ENCODE data around the gene PPP4R2. TPM values are rescaled to one million over a fixed set of nuclear protein-coding genes. Genes with fewer than 3 reads are reported as not detected.

PPP4R2 gene
- polyA plus RNA-seq, 1 experiment, result 48.7 TPM

DNA sequence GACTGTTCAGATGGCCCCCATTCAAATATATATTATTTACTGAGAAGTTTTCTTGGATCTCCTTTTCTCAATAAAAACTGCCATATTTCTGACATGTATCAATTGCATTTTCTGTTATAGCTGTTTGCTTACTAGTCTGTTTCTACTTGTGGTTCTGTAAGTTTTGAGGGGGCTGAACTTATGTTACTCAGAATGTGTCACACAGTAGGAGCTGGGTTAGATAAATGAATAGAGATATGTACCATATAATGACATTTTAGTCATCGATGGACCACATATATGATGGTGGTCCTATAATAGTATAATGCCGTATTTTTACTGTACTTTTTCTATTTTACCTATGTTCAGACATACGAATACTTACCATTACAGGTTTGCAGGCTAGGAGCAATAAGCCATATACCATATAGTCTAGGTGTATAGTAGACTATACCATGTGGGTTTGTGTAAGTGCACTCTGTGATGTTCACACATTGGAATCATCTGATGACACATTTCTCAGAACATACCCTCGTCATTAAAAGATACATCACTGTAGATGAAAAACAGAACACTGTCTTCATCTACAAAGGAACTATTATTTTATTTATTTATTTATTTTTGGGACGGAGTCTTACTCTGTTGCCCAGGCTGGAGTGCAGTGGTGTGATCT, 22.3 kb downstream of the PPP4R2 start:
- Histone ChIP-seq H3K9me3 (ENCODE audit: control insufficient read depth, insufficient read depth, low read length) (no peaks in the 10 kb centered on the region), H3K27ac (ENCODE audit: low read depth, low read length) (no peak overlapping the region), H3K4me3 (ENCODE audit: low read depth, low read length) (no peak overlapping the region), H3K27me3 (ENCODE audit: control insufficient read depth, insufficient read depth, low read length) (no peaks in the 10 kb centered on the region)
- no peak for DNase-seq (ENCODE audit: low read depth, low spot score)
- ChIA-PET POLR2A (no interaction called here), CTCF (interaction anchor here (1.0 kb wide), 1 partner anchor 197 kb away, joined by 3 read pairs; no protein-coding TSS in a partner anchor)
- TF ChIP-seq, protein P1, sequence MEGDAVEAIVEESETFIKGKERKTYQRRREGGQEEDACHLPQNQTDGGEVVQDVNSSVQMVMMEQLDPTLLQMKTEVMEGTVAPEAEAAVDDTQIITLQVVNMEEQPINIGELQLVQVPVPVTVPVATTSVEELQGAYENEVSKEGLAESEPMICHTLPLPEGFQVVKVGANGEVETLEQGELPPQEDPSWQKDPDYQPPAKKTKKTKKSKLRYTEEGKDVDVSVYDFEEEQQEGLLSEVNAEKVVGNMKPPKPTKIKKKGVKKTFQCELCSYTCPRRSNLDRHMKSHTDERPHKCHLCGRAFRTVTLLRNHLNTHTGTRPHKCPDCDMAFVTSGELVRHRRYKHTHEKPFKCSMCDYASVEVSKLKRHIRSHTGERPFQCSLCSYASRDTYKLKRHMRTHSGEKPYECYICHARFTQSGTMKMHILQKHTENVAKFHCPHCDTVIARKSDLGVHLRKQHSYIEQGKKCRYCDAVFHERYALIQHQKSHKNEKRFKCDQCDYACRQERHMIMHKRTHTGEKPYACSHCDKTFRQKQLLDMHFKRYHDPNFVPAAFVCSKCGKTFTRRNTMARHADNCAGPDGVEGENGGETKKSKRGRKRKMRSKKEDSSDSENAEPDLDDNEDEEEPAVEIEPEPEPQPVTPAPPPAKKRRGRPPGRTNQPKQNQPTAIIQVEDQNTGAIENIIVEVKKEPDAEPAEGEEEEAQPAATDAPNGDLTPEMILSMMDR (IDR thresholded peaks at IDR 0.05; ENCODE audit: low read depth, low read length), result no peak

DNA sequence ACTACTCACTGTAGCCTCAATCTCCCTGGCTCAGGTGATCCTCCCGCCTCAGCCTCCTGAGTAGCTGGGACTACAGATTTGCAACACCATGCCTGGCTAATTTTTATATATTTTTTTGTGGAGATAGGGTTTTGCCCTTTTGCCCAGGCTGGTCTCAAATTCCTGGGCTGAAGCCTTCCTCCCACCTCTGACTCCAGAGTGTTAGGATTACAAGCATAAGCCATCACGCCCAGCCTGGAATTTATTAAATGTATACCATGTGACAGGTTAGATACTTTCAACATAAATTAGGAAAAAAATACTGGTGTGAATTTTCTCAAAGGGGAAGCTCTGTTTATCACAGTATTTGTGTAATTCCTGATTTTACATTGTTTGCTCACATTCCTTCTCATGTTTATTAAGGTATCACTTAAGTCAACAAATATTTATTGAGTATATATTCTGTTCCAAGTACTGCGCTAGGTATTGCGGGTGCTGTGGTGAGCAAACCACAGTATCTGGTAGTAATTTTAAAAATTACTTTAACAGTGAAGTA, 24.8 kb downstream of the PPP4R2 start:
- Histone ChIP-seq H3K4me3 (ENCODE audit: low read depth, low read length) (no peak overlapping the region), H3K27ac (ENCODE audit: low read depth, low read length) (no peak overlapping the region), H3K9me3 (ENCODE audit: control insufficient read depth, insufficient read depth, low read length) (no peaks in the 10 kb centered on the region), H3K27me3 (ENCODE audit: control insufficient read depth, insufficient read depth, low read length) (no peaks in the 10 kb centered on the region)
- TF ChIP-seq, protein P1 (IDR thresholded peaks at IDR 0.05; ENCODE audit: low read depth, low read length), result no peak
- ChIA-PET CTCF (no interaction called here), POLR2A (interaction anchor here (0.6 kb wide), 1 partner anchor 110 kb away, joined by 5 read pairs; no protein-coding TSS in a partner anchor)
- no peak for DNase-seq (ENCODE audit: low read depth, low spot score)

DNA sequence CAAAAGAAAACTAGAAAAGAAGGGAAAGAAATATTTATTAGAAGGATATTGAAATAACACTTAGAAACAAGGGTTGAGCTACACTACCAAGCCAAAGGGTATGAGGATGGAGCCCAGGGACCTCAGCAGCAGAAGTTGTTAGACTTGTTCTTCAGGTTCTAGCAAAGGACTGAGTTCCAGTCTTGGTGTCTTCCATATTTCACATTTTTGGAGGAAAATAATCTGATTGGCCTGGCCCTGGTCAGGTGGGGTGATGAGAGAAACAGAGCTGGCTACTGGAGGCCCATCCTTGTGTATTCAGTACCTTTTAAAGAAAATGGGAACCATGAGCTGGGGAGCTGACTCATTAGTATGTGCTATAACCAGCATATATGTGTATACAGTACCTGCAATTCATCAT, 28.2 kb downstream of the PPP4R2 start:
- TF ChIP-seq, protein P1 (IDR thresholded peaks at IDR 0.05; ENCODE audit: low read depth, low read length), result no peak
- Histone ChIP-seq H3K4me3 (ENCODE audit: low read depth, low read length) (no peak overlapping the region), H3K27ac (ENCODE audit: low read depth, low read length) (no peak overlapping the region), H3K9me3 (ENCODE audit: control insufficient read depth, insufficient read depth, low read length) (no peaks in the 10 kb centered on the region), H3K27me3 (ENCODE audit: control insufficient read depth, insufficient read depth, low read length) (no peaks in the 10 kb centered on the region)
- POLR2A ChIA-PET, result no interaction called here
- CTCF ChIA-PET, result interaction anchor here (1.6 kb wide), 1 partner anchor 87 kb away, joined by 4 read pairs; no protein-coding TSS in a partner anchor
- no peak for DNase-seq (ENCODE audit: low read depth, low spot score)

DNA sequence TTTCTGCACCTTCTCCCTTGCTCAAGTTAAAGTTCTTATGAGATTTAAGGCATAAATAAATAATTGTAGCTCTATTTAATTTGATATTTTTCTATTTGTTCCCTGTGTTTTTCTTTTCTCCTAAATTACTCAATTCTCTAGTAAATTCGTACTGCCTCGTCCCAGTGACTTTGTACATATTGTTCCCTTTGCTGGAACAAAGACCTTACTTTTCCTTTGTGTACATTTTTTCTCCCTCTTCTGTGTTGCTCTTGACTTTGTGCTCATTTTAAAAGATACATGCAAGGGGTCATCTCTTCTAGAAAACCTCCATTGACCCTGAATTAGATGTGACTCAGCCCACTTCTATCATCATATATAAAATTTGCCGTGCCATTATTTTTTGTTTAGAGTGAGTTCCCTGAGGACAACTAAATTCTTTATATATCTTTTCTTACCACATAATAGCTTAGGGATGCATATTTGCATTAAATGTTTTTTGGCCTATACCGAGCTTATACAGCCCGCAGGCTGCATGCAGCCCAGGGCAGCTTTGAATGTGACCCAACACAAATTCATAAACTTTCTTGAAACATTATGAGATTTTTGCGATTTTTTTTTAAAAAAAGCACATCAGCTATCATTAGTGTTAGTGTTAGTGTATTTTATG, 29.6 kb downstream of the PPP4R2 start:
- no peak for DNase-seq (ENCODE audit: low read depth, low spot score)
- no peaks in the 10 kb centered on the region for H3K27me3 ChIP-seq (ENCODE audit: control insufficient read depth, insufficient read depth, low read length)
- POLR2A ChIA-PET, result interaction anchor here (0.6 kb wide), 1 partner anchor 16 kb away, joined by 3 read pairs; no protein-coding TSS in a partner anchor
- H3K9me3 ChIP-seq (ENCODE audit: control insufficient read depth, insufficient read depth, low read length), result no peaks in the 10 kb centered on the region
- CTCF ChIA-PET, result no interaction called here
- no peak overlapping the region for H3K4me3 ChIP-seq (ENCODE audit: low read depth, low read length)
- TF ChIP-seq, protein P1 (IDR thresholded peaks at IDR 0.05; ENCODE audit: low read depth, low read length), result no peak
- H3K27ac ChIP-seq (ENCODE audit: low read depth, low read length), result no peak overlapping the region

DNA sequence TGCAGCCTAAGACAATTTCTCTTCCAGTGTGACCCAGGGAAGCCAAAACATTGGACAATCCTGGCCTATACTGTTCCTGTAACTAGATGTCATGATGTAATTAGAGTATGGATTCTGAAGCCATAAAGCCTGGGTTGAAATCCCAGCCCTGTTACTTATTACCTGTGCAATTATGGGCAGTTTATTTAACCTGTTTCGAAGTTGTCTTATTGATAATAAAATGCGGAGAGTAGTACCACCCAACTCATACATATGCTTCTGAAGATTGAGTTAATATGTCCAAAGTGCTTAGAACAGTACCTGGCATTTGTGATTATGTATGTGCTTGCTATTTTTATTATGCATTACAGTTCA, 30.1 kb downstream of the PPP4R2 start:
- no peak for DNase-seq (ENCODE audit: low read depth, low spot score)
- POLR2A ChIA-PET, result interaction anchor here (0.6 kb wide), 1 partner anchor 17 kb away, joined by 3 read pairs; no protein-coding TSS in a partner anchor
- CTCF ChIA-PET, result no interaction called here
- Histone ChIP-seq H3K4me3 (ENCODE audit: low read depth, low read length) (no peak overlapping the region), H3K27me3 (ENCODE audit: control insufficient read depth, insufficient read depth, low read length) (no peaks in the 10 kb centered on the region), H3K27ac (ENCODE audit: low read depth, low read length) (no peak overlapping the region), H3K9me3 (ENCODE audit: control insufficient read depth, insufficient read depth, low read length) (no peaks in the 10 kb centered on the region)
- TF ChIP-seq, protein P1 (IDR thresholded peaks at IDR 0.05; ENCODE audit: low read depth, low read length), result no peak
